Neural progenitor cell (in vitro differentiated cells): Measurements from ENCODE around the gene CACNA1C. TPM values are rescaled to one million over a fixed set of nuclear protein-coding genes. Genes with fewer than 3 reads are reported as not detected.

Experiments used
- DNase-seq: peaks from one replicate; pipeline ENCODE4 v3.0.0-alpha.2; 2016; ENCODE audit warnings: low spot score
- H2AFZ ChIP-seq: fragments of 200-600 bp; sonication (generic); replicated peaks from 2 replicates; pipeline ENCODE4 v1.6.1; 2016; ENCODE audit warnings: antibody characterized with exemption
- H3F3A ChIP-seq: fragments of 200-600 bp; sonication (generic); 2 replicates; pipeline ENCODE4 v1.6.1; 2016; ENCODE audit warnings: antibody characterized with exemption, low read depth
- H3K27ac ChIP-seq: fragments of 200-600 bp; sonication (generic); 2 replicates; pipeline ENCODE4 v1.5.1; 2016; ENCODE audit warnings: mild to moderate bottlenecking
- H3K27me3 ChIP-seq: fragments of 200-600 bp; sonication (generic); 2 replicates; pipeline ENCODE4 v1.6.1; 2016; ENCODE audit warnings: mild to moderate bottlenecking, moderate library complexity
- H3K36me3 ChIP-seq: fragments of 200-600 bp; sonication (generic); 2 replicates; pipeline ENCODE4 v1.5.1; 2016
- H3K4me1 ChIP-seq: fragments of 200-600 bp; sonication (generic); 2 replicates; pipeline ENCODE4 v1.6.1; 2016; ENCODE audit warnings: mixed run types
- H3K4me2 ChIP-seq: fragments of 200-600 bp; sonication (generic); 2 replicates; pipeline ENCODE4 v1.6.1; 2016
- H3K4me3 ChIP-seq: fragments of 200-600 bp; sonication (generic); 2 replicates; pipeline ENCODE4 v1.5.1; 2016
- H3K79me2 ChIP-seq: fragments of 200-600 bp; sonication (generic); 2 replicates; pipeline ENCODE4 v1.6.1; 2016; ENCODE audit warnings: low read depth
- H3K9ac ChIP-seq: fragments of 200-600 bp; sonication (generic); 2 replicates; pipeline ENCODE4 v1.6.1; 2016
- H3K9me3 ChIP-seq: fragments of 200-600 bp; sonication (generic); 2 replicates; pipeline ENCODE4 v1.5.1; 2016; ENCODE audit warnings: low read depth
- H4K20me1 ChIP-seq: fragments of 200-600 bp; sonication (generic); 2 replicates; pipeline ENCODE4 v1.6.1; 2016; ENCODE audit warnings: low read depth
- H3K27ac Mint-ChIP-seq: 3 replicates; pipeline ENCODE4 v1.8.0; 2021; ENCODE audit warnings: mixed read lengths
- H3K27me3 Mint-ChIP-seq: 2 replicates; pipeline ENCODE4 v1.8.0; 2022; ENCODE audit warnings: low read depth, mild to moderate bottlenecking, inconsistent platforms, moderate library complexity, mixed read lengths; ENCODE audit not compliant: insufficient read depth
- H3K36me3 Mint-ChIP-seq: 3 replicates; pipeline ENCODE4 v1.8.0; 2021; ENCODE audit warnings: mixed read lengths
- H3K4me1 Mint-ChIP-seq: 3 replicates; pipeline ENCODE4 v1.8.0; 2021; ENCODE audit warnings: mixed read lengths
- H3K4me3 Mint-ChIP-seq: 3 replicates; pipeline ENCODE4 v1.8.0; 2021; ENCODE audit warnings: mild to moderate bottlenecking, moderate library complexity, mixed read lengths
- H3K9me3 Mint-ChIP-seq: 3 replicates; pipeline ENCODE4 v1.8.0; 2020; ENCODE audit warnings: mixed read lengths
- CTCF ChIP-seq: fragments of 200-600 bp; sonication (generic); IDR thresholded peaks from 2 replicates; pipeline ENCODE4 v1.5.1; 2017; ENCODE audit warnings: antibody characterized with exemption, mild to moderate bottlenecking
- EZH2 ChIP-seq: fragments of 200-600 bp; sonication (generic); IDR thresholded peaks from 2 replicates; pipeline ENCODE4 v1.6.1; 2017; ENCODE audit warnings: antibody characterized with exemption, mild to moderate bottlenecking, moderate library complexity
- EZH2phosphoT487 ChIP-seq: fragments of 200-600 bp; sonication (generic); IDR thresholded peaks from 2 replicates; pipeline ENCODE4 v1.6.1; 2017; ENCODE audit warnings: antibody characterized with exemption
- total RNA-seq: library from RNA; depleted of rRNA; stranded (reverse); fragments of >200 nt; gene quantifications from 2 replicates; pipeline ENCODE4 v1.2.3, GENCODE V29; 2015; ENCODE audit warnings: low replicate concordance

CACNA1C gene
- total RNA-seq, 1 donor from 2014 or later = 2.7 TPM

GRCh38 chr12:2646341-2646740 is 593.6 kb downstream of the CACNA1C start:
- TF ChIP-seq EZH2phosphoT487 (no peak), EZH2 (no peak), CTCF (no peak)
- Mint-ChIP-seq H3K36me3 (no peaks in the 10 kb centered on the region), H3K27ac (no peak overlapping the region), H3K4me1 (peaks cover 22% of the 10 kb centered on the region), H3K27me3 (peaks cover 2% of the 10 kb centered on the region), H3K4me3 (no peak overlapping the region), H3K9me3 (no peaks in the 10 kb centered on the region)
- H3K27me3 ChIP-seq = no peaks in the 10 kb centered on the region
- no peaks in the 10 kb centered on the region for H4K20me1 ChIP-seq
- no peak for DNase-seq
- peaks cover 6% of the 10 kb centered on the region for H3K4me1 ChIP-seq
- H3F3A ChIP-seq = no peaks in the 10 kb centered on the region
- no peak overlapping the region for H3K4me2 ChIP-seq
- H3K27ac ChIP-seq = no peak overlapping the region
- no peak overlapping the region for H2AFZ ChIP-seq
- no peak overlapping the region for H3K4me3 ChIP-seq
- no peaks in the 10 kb centered on the region for H3K79me2 ChIP-seq
- no peak overlapping the region for H3K9ac ChIP-seq
- H3K36me3 ChIP-seq = no peaks in the 10 kb centered on the region
- no peaks in the 10 kb centered on the region for H3K9me3 ChIP-seq

DNA sequence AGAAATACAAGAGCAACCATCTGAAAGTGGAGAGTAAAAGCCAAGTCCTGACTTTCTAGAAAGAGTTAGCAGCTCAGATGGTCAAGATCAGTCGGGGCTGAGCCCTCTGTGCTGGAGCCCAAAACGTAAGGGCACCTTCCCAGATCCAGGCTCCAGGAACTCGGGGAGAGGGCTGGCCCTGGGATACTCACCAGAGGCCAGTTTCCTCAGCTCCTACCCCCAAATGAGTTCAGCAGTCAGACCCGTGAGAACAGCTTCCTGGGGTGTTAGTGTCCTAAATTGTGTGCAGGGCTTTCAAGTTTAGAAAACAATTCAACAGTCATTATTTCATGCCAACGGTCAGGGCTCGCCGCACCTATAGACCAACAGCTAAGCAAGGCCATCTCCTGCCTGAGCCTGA is 594.4 kb downstream of the CACNA1C start:
- Histone ChIP-seq H3K27me3 (no peaks in the 10 kb centered on the region), H3K27ac (no peak overlapping the region), H2AFZ (no peak overlapping the region), H3K9me3 (no peaks in the 10 kb centered on the region), H3K4me2 (no peak overlapping the region), H3K4me1 (no peaks in the 10 kb centered on the region), H3F3A (no peaks in the 10 kb centered on the region), H3K4me3 (no peak overlapping the region), H3K79me2 (no peaks in the 10 kb centered on the region), H4K20me1 (no peaks in the 10 kb centered on the region), H3K9ac (no peak overlapping the region), H3K36me3 (no peaks in the 10 kb centered on the region)
- H3K4me1 Mint-ChIP-seq = peaks cover 14% of the 10 kb centered on the region
- H3K9me3 Mint-ChIP-seq = no peaks in the 10 kb centered on the region
- no peak for TF ChIP-seq EZH2phosphoT487
- TF ChIP-seq CTCF = no peak
- no peak for TF ChIP-seq EZH2
- no peak overlapping the region for H3K4me3 Mint-ChIP-seq
- DNase-seq = no peak
- peaks cover 2% of the 10 kb centered on the region for H3K27me3 Mint-ChIP-seq
- no peaks in the 10 kb centered on the region for H3K36me3 Mint-ChIP-seq
- H3K27ac Mint-ChIP-seq = no peak overlapping the region

- H3K4me3 ChIP-seq = no peak overlapping the region
- no peak overlapping the region for H3K27ac ChIP-seq
- H3K4me1 ChIP-seq = no peaks in the 10 kb centered on the region
- no peaks in the 10 kb centered on the region for H3K36me3 ChIP-seq
- H3K4me2 ChIP-seq = no peak overlapping the region
- Mint-ChIP-seq H3K27ac (no peak overlapping the region), H3K4me3 (no peak overlapping the region), H3K9me3 (no peaks in the 10 kb centered on the region), H3K4me1 (peaks cover 6% of the 10 kb centered on the region), H3K36me3 (no peaks in the 10 kb centered on the region), H3K27me3 (peaks cover 2% of the 10 kb centered on the region)
- H4K20me1 ChIP-seq = no peaks in the 10 kb centered on the region
- no peaks in the 10 kb centered on the region for H3F3A ChIP-seq
- no peaks in the 10 kb centered on the region for H3K27me3 ChIP-seq
- DNase-seq = no peak
- no peak overlapping the region for H2AFZ ChIP-seq
- H3K9ac ChIP-seq = no peak overlapping the region
- no peaks in the 10 kb centered on the region for H3K9me3 ChIP-seq
- no peaks in the 10 kb centered on the region for H3K79me2 ChIP-seq
- no peak for TF ChIP-seq EZH2
These were observed 595.6 kb downstream of the CACNA1C start for GRCh38 chr12:2648406-2648805.

DNA sequence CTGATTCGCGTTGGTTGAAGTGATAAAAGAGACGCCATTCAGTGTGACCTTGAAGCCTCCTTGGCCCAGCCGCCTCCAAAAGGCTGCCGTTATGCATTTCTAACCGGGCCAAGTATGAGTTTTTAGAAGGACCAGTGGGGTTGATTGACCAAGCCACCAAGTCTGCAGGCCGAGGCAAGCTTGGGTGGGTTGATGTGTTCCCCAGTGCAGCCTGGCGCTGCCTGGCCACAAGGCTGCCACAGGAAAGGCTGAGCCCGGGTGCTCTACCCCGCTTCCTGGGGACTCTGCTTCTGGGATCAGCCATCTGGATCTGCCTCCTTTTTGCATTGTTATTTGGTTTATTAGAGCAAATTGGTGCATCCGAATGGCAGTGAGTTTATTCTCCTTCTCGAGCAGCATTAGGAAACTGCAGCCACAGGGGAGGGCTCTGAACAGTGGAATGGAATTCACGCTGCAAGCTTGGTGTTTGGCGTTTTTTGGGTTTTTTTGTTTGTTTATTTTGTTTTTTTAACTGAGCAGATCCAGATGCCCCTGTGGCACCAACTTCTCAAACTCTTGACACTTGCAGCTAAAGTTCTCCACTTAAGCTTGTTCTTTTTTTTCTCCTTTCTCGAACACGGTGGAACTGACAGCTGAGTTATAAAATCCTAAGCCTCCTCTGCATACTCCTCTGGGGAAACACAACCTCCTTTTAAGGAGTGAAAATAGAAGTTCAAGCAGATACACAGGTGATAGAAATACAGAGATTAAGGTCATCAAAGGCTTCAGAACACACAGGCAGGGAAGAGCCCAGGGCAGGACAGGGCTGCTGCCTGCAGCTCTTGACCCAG is 596.6 kb downstream of the CACNA1C start:
- peak overlapping the region; percentile 72 for H3K27ac Mint-ChIP-seq
- Histone ChIP-seq H3K27ac (no peak overlapping the region), H3K79me2 (no peaks in the 10 kb centered on the region), H2AFZ (no peak overlapping the region), H3K4me2 (no peak overlapping the region), H4K20me1 (no peaks in the 10 kb centered on the region), H3K9me3 (no peaks in the 10 kb centered on the region), H3K36me3 (no peaks in the 10 kb centered on the region), H3K9ac (no peak overlapping the region), H3K27me3 (no peaks in the 10 kb centered on the region), H3F3A (no peaks in the 10 kb centered on the region), H3K4me3 (no peak overlapping the region), H3K4me1 (no peaks in the 10 kb centered on the region)
- no peak for DNase-seq
- H3K4me3 Mint-ChIP-seq = no peak overlapping the region
- peaks cover 2% of the 10 kb centered on the region for H3K27me3 Mint-ChIP-seq
- no peaks in the 10 kb centered on the region for H3K36me3 Mint-ChIP-seq
- peaks cover 6% of the 10 kb centered on the region for H3K4me1 Mint-ChIP-seq
- no peaks in the 10 kb centered on the region for H3K9me3 Mint-ChIP-seq
- TF ChIP-seq EZH2phosphoT487 (no peak), CTCF (no peak)
